Endodermal cell (in vitro differentiated cells): Measurements from ENCODE around the gene TSEN34. TPM values are rescaled to one million over a fixed set of nuclear protein-coding genes. Genes with fewer than 3 reads are reported as not detected.
"Not testable (repeated sequence)": the region's sequence is repeated elsewhere in the genome, so short reads cannot be mapped to it uniquely, and the experiment has no call there.

Experiments used
- DNase-seq: peaks from one replicate; pipeline ENCODE4 v3.0.0-alpha.2; 2017
- H3K27ac ChIP-seq: 2 replicates; pipeline ENCODE4 v1.5.1; 2013; ENCODE audit warnings: mild to moderate bottlenecking, low read depth, low read length, moderate library complexity
- H3K27me3 ChIP-seq: 2 replicates; pipeline ENCODE4 v1.6.1; 2013; ENCODE audit warnings: mild to moderate bottlenecking, low read length, moderate library complexity; ENCODE audit not compliant: insufficient read depth, control insufficient read depth, poor library complexity, severe bottlenecking
- H3K36me3 ChIP-seq: 2 replicates; pipeline ENCODE4 v1.7.0; 2013; ENCODE audit warnings: mild to moderate bottlenecking, low read length, moderate library complexity; ENCODE audit not compliant: control insufficient read depth, insufficient read depth
- H3K4me1 ChIP-seq: one replicate; pipeline ENCODE4 v1.7.0; 2013; ENCODE audit warnings: low read length; ENCODE audit not compliant: control insufficient read depth, insufficient read depth
- H3K4me3 ChIP-seq: 2 replicates; pipeline ENCODE4 v1.5.1; 2013; ENCODE audit warnings: mild to moderate bottlenecking, low read length, moderate library complexity
- H3K9ac ChIP-seq: 2 replicates; pipeline ENCODE4 v1.6.1; 2013; ENCODE audit warnings: mild to moderate bottlenecking, low read length, moderate library complexity; ENCODE audit not compliant: poor library complexity, severe bottlenecking; ENCODE audit errors: extremely low read depth
- H3K9me3 ChIP-seq: 2 replicates; pipeline ENCODE4 v1.6.1; 2013; ENCODE audit warnings: mild to moderate bottlenecking, low read length, moderate library complexity; ENCODE audit not compliant: control insufficient read depth
- H3K27ac Mint-ChIP-seq: 2 replicates; pipeline ENCODE4 v1.8.0; 2020; ENCODE audit warnings: mixed read lengths
- H3K27me3 Mint-ChIP-seq: 2 replicates; pipeline ENCODE4 v1.8.0; 2021; ENCODE audit warnings: mild to moderate bottlenecking, mixed read lengths; ENCODE audit not compliant: insufficient read depth
- H3K36me3 Mint-ChIP-seq: 2 replicates; pipeline ENCODE4 v1.8.0; 2020; ENCODE audit warnings: low read depth, mixed read lengths
- H3K4me1 Mint-ChIP-seq: 2 replicates; pipeline ENCODE4 v1.8.0; 2020; ENCODE audit warnings: mixed read lengths
- H3K4me3 Mint-ChIP-seq: 2 replicates; pipeline ENCODE4 v1.8.0; 2020; ENCODE audit warnings: mild to moderate bottlenecking, moderate library complexity, mixed read lengths
- H3K9me3 Mint-ChIP-seq: 2 replicates; pipeline ENCODE4 v1.8.0; 2020; ENCODE audit warnings: mild to moderate bottlenecking, mixed read lengths
- CTCF ChIP-seq: fragments of 200-600 bp; sonication (generic); conservative IDR thresholded peaks from 2 replicates; pipeline ENCODE4 v1.5.0; 2021; ENCODE audit warnings: antibody characterized with exemption, mild to moderate bottlenecking
- WGBS, 2 experiments: methylation state at CpG; one replicate each; pipeline versions ENCODE4 v1.1.5 to v1.1.7; 2013; ENCODE audit warnings: missing lambda C conversion rate in 2 of 2, mixed read lengths in 1 of 2; ENCODE audit not compliant: insufficient coverage in 1 of 2, insufficient read length in 1 of 2; 5-methylcytosine and 5-hydroxymethylcytosine counted together
- total RNA-seq, 2 donors: library from RNA; stranded (reverse); fragmentation: NEBNext Ultra II Directional in 1 of 2; extraction: Animal tissue kit (Norgen Biotek cat#: 25700) in 1 of 2; gene quantifications; 2 replicates in 1 of 2; 3 replicates in 1 of 2; pipeline ENCODE4 v1.2.1, GENCODE V29; 2021

Gene TSEN34
- total RNA-seq, 2 donors from 2014 or later: 26.0 to 27.5 TPM

- no peaks in the 10 kb centered on the region for H3K9me3 ChIP-seq
- Mint-ChIP-seq H3K9me3 (peaks cover 11% of the 10 kb centered on the region), H3K27ac (no peak overlapping the region), H3K4me3 (no peak overlapping the region), H3K27me3 (no peaks in the 10 kb centered on the region), H3K4me1 (no peaks in the 10 kb centered on the region), H3K36me3 (peaks cover 23% of the 10 kb centered on the region)
- H3K4me3 ChIP-seq: no peak overlapping the region
- H3K27ac ChIP-seq: no peak overlapping the region
- no peak overlapping the region for H3K9ac ChIP-seq
- no peaks in the 10 kb centered on the region for H3K27me3 ChIP-seq
- DNase-seq: no peak
- H3K4me1 ChIP-seq: no peaks in the 10 kb centered on the region
- WGBS, 2 experiments: 89% methylated on average over 3 to 9 of the region's 9 CpGs
- no peak for TF ChIP-seq CTCF
- H3K36me3 ChIP-seq: no peaks in the 10 kb centered on the region
Measured at GRCh38 chr19:54216869-54217268, 25.8 kb downstream of the TSEN34 start.

GRCh38 chr19:54217517-54218247 lies 26.6 kb downstream of the TSEN34 start:
- DNase-seq, H3K27me3 ChIP-seq, H3K9ac ChIP-seq, H3K9me3 ChIP-seq, H3K4me1 ChIP-seq, H3K27ac Mint-ChIP-seq, H3K27ac ChIP-seq, H3K4me1 Mint-ChIP-seq, H3K36me3 ChIP-seq, H3K4me3 ChIP-seq, H3K4me3 Mint-ChIP-seq, H3K27me3 Mint-ChIP-seq: not testable (repeated sequence)
- WGBS, 2 experiments: 73 to 74% methylated on average over 8 to 16 of the region's 20 CpGs
- Mint-ChIP-seq H3K9me3 (peaks cover 11% of the 10 kb centered on the region), H3K36me3 (peaks cover 21% of the 10 kb centered on the region)

- DNase-seq: no peak
- no peak for TF ChIP-seq CTCF
- no peaks in the 10 kb centered on the region for H3K27me3 ChIP-seq
- Mint-ChIP-seq H3K9me3 (peaks cover 11% of the 10 kb centered on the region), H3K27ac (no peak overlapping the region), H3K36me3 (peaks cover 15% of the 10 kb centered on the region), H3K4me3 (no peak overlapping the region), H3K27me3 (peaks cover 5% of the 10 kb centered on the region), H3K4me1 (no peaks in the 10 kb centered on the region)
- H3K36me3 ChIP-seq: no peaks in the 10 kb centered on the region
- H3K9ac ChIP-seq: no peak overlapping the region
- no peaks in the 10 kb centered on the region for H3K4me1 ChIP-seq
- no peaks in the 10 kb centered on the region for H3K9me3 ChIP-seq
- H3K4me3 ChIP-seq: no peak overlapping the region
- 78% methylated on average over 5 to 8 of the region's 8 CpGs for WGBS, 2 experiments
- H3K27ac ChIP-seq: no peak overlapping the region
Measured at GRCh38 chr19:54218259-54218658, 27.2 kb downstream of the TSEN34 start.
